Large intestine (tissue), 3 donors: Measurements from ENCODE around the gene XRCC5. TPM values are rescaled to one million over a fixed set of nuclear protein-coding genes. Genes with fewer than 3 reads are reported as not detected.
"Not testable (repeated sequence)": the region's sequence is repeated elsewhere in the genome, so short reads cannot be mapped to it uniquely, and the experiment has no call there.

ENCODE experiments used
- DNase-seq, 2 donors: peaks; one replicate each; pipeline versions ENCODE4 v3.0.0 to v3.0.0-alpha.2; 2013
- H3K27ac ChIP-seq: one replicate; pipeline ENCODE4 v1.5.1; 2013; ENCODE audit warnings: low read length
- H3K27me3 ChIP-seq: 2 replicates; pipeline ENCODE4 v1.6.1; 2013; ENCODE audit warnings: low read length; ENCODE audit not compliant: control insufficient read depth, insufficient read depth
- H3K36me3 ChIP-seq: 2 replicates; pipeline ENCODE4 v1.6.1; 2013; ENCODE audit warnings: low read length; ENCODE audit not compliant: control insufficient read depth, insufficient read depth
- H3K4me1 ChIP-seq: one replicate; pipeline ENCODE4 v1.6.1; 2013; ENCODE audit warnings: low read length; ENCODE audit not compliant: control insufficient read depth, insufficient read depth
- H3K4me3 ChIP-seq: one replicate; pipeline ENCODE4 v1.5.1; 2013; ENCODE audit warnings: low read length
- H3K9me3 ChIP-seq: one replicate; pipeline ENCODE4 v1.6.1; 2013; ENCODE audit warnings: mild to moderate bottlenecking, low read depth, low read length, moderate library complexity; ENCODE audit not compliant: control insufficient read depth
- WGBS: methylation state at CpG from one replicate; pipeline ENCODE4 v1.1.5; 2013; ENCODE audit warnings: low lambda C conversion rate; ENCODE audit not compliant: insufficient coverage; 5-methylcytosine and 5-hydroxymethylcytosine counted together
- polyA plus RNA-seq: library from polyadenylated mRNA; unstranded; fragments of 120-200 nt; gene quantifications from one replicate; pipeline ENCODE4 v1.2.1, GENCODE V29; 2013

Gene XRCC5
- polyA plus RNA-seq, 1 donor: 192 TPM

DNA sequence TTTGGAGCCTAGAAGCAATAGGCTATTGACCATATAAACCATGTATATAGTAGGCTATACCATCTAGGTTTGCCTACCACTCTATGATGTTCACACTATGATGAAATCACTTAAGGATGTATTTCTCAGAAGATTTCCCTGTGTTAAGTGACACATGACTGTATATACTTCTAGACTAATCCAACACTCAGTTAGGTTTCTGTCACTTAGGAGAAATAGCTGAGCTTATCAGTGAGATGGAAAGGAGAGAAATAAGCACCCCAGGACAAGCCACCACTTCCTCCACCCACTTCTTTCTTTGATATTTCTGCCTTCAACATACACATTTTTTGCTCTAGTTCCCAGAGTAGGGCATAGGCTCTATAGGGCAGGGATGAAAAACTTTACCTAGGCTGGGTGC lies 35.4 kb upstream of the XRCC5 start:
- peaks cover 63% of the 10 kb centered on the region for H3K4me1 ChIP-seq
- H3K27ac ChIP-seq: peak overlapping the region; percentile 83
- H3K27me3 ChIP-seq: no peaks in the 10 kb centered on the region
- no peaks in the 10 kb centered on the region for H3K9me3 ChIP-seq
- peaks cover 9% of the 10 kb centered on the region for H3K36me3 ChIP-seq
- no peak overlapping the region for H3K4me3 ChIP-seq
- peak in 1 of 2 donors; percentile 38 for DNase-seq

DNA sequence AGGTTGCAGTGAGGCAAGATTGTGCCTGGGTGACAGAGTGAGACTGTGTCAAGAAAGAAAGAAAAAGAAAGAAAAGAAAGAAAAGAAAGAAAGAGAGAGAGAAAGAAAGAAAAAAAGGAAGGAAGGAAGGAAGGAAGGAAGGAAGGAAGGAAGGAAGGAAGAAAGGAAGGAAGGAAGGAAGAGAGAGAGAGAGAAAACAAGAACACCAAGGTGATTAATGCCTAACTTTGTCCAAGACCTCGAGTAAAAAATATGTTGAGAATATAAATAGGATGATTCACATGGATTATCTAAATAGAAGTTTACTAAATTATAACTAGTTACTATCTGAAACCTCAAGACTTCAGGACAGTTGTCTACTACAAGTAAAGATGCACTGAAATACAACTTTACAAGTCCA lies 34.8 kb upstream of the XRCC5 start:
- Histone ChIP-seq H3K4me3 (no peak overlapping the region), H3K9me3 (no peaks in the 10 kb centered on the region), H3K4me1 (peaks cover 63% of the 10 kb centered on the region), H3K36me3 (peaks cover 7% of the 10 kb centered on the region), H3K27me3 (no peaks in the 10 kb centered on the region), H3K27ac (peak overlapping the region; percentile 83)
- WGBS: 60% methylated on average over 1 of the region's 1 CpG
- DNase-seq: no peak

DNA sequence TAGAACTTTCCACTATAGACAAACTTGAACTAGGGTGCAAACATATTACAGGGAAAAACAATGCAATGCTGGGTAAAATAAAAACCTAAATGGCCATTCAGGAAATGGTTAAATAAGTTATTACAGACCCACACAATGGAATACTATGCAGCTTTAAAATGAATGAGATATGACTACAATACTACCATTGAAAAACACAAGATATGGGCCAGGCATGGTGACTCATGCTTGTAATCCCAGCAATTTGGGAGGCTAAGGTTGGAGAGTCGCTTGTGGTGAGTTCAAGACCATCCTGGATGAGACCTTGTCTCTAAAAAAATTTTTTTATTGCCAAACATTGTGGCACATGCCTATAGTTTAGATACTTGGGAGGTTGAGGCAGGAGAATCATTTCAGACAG lies 34.4 kb upstream of the XRCC5 start:
- peaks cover 7% of the 10 kb centered on the region for H3K36me3 ChIP-seq
- H3K4me1 ChIP-seq: peaks cover 63% of the 10 kb centered on the region
- no peak overlapping the region for H3K4me3 ChIP-seq
- no peaks in the 10 kb centered on the region for H3K27me3 ChIP-seq
- no peaks in the 10 kb centered on the region for H3K9me3 ChIP-seq
- no peak for DNase-seq
- peak overlapping the region; percentile 83 for H3K27ac ChIP-seq
- no CpG with 5 or more reads among the region's 1 CpG for WGBS

DNA sequence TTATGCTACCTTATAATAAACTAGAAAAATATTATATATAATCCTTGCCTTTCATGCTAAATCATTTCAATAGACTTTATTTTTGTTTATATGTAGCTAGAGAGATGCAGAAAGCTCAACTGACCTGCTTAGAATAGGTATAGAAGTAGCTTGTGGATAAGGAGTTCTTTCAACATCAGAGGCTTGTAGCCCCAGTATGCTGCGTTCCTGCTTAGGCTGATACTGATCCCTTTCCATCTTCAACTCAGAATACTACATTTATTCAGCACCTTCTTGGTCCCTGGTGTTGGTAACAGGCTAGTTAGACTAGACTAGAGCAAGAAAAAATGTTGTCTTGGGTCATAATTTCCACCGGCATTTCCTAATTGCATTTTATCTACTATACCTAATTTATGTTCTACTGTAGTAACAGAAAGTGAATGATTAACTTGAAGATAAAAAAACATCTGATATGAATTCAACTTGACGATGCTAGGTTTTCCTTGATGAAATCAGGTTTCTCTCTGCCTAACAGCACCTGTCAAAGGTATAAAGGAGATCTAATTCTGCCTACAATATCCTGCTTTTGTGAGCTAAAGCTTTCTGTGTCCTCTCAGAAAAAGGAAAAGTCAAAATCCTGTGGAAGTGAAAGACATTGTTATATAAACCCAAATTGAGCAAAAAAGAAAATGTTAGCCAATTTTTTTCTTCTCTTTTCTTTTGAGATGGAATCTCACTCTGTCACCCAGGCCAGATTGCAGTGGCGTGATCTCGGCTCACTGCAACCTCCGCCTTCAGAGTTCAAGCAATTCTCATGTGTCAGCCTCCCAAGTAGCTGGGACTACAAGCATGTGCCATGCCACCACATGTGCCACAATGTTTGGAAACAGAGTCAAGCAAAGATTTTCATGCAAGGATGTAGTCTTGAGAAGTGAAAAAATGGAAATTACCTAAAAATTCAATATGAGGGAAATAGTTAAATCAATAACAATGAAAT lies 33.4 kb upstream of the XRCC5 start:
- no peaks in the 10 kb centered on the region for H3K27me3 ChIP-seq
- WGBS: 29% methylated on average over 1 of the region's 6 CpGs
- H3K4me3 ChIP-seq: no peak overlapping the region
- peaks cover 7% of the 10 kb centered on the region for H3K36me3 ChIP-seq
- H3K27ac ChIP-seq: peak overlapping the region; percentile 83
- peak in 1 of 2 donors; percentile 73 for DNase-seq
- H3K4me1 ChIP-seq: peaks cover 58% of the 10 kb centered on the region
- no peaks in the 10 kb centered on the region for H3K9me3 ChIP-seq

DNA sequence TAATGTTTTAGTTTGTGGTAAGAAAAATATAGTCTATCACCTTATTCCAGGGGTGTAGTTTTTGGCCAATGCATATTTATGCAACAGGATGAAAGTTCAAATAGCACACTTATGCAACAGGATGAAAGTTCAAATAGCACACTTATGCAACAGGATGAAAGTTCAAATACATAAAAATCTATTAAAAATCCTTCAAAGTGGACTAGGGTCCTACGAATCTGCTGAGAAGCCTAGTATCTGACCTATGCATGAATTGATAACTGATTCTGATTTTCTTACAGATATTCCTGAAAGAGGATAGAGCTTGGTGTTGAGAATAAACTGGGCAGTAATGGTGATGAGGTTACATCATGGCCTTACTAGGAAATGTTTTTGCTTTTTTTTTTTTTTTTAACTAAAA lies 30.4 kb upstream of the XRCC5 start:
- H3K4me1 ChIP-seq: peaks cover 37% of the 10 kb centered on the region
- H3K36me3 ChIP-seq: peaks cover 4% of the 10 kb centered on the region
- H3K9me3 ChIP-seq: no peaks in the 10 kb centered on the region
- WGBS: no CpG with 5 or more reads among the region's 1 CpG
- no peaks in the 10 kb centered on the region for H3K27me3 ChIP-seq
- H3K27ac ChIP-seq: peak overlapping the region; percentile 58
- no peak overlapping the region for H3K4me3 ChIP-seq
- DNase-seq: peak in 1 of 2 donors; percentile 70

DNA sequence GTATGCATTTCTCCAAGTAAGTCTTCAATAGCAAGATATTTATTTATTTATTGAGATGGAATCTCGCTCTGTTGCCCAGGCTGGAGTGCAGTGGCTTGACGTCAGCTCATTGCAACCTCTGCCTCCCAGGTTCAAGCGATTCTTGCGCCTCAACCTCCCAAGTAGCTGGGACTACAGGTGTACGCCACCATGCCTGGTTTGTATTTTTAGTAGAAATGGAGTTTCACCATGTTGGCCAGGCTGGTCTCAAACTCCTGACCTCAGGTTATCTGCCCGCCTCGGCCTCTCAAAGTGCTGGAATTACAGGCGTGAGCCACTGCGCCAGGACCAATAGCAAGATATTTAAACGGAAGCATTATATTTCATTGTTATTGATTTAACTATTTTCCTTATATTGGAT lies 29.1 kb upstream of the XRCC5 start:
- WGBS: 100% methylated on average over 1 of the region's 10 CpGs
- H3K36me3 ChIP-seq: not testable (repeated sequence)
- H3K4me3 ChIP-seq: peak overlapping the region; percentile 84

DNA sequence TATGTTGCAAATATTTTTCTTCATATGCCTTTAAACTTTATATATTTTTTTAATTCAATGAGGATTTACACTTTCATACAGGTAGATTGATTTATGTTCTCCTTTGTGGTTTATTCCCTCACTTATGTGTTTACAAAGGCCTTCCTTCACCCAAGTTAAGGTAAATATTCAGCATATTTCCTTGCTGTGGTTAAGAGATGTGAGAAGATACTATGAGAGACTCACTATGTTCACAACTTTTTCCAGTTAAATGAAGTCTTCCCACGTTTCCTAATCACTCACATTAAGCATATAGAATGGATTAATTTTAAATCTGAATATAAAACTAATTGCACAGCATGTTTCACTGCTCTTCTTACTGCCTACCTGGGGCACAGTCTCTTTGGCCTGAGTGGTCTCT lies 28.1 kb upstream of the XRCC5 start:
- H3K4me3 ChIP-seq: peak overlapping the region; percentile 84
- H3K27ac ChIP-seq: peak overlapping the region; percentile 74
- H3K27me3 ChIP-seq: no peaks in the 10 kb centered on the region
- no peaks in the 10 kb centered on the region for H3K36me3 ChIP-seq
- DNase-seq: no peak
- H3K4me1 ChIP-seq: peaks cover 19% of the 10 kb centered on the region
- no peaks in the 10 kb centered on the region for H3K9me3 ChIP-seq
- WGBS: 22% methylated on average over 1 of the region's 1 CpG

More for the DNA sequence above, 29.1 kb upstream of the XRCC5 start:
- peaks cover 25% of the 10 kb centered on the region for H3K4me1 ChIP-seq
- H3K9me3 ChIP-seq, DNase-seq, H3K27me3 ChIP-seq, H3K27ac ChIP-seq: not testable (repeated sequence)

DNA sequence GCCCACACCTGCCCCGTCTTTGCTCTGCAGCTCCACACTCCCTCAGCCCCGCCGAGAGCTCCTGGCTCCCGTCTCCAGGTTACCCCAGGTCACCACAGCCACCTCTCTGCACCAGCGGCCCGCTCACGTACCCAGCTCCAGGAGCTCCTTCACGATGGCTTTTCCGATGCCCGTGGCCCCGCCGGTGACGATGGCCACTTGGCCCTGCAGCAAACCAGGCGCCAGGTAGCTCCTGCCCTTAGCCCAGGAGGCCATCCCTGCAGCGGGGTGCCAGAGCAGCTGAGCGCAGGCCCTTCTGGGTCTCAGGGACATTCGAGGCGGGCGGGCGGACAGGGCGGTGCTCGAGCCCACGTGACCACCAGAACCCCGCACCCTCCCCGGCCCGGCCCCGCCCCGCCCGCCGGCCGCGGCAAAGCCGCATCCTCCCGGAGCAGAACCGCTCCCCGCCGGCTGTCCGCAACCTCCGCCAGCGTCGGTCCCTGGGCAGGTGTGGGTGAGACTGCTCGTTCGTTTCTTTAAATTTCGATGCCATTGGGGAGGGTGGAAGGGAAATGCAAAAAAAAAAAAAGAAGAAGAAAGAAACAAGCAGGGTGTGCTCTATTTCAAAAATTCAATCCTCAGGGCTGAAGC lies 27.5 kb upstream of the XRCC5 start, which contains the start of the genes PECR and TMEM169:
PECR (minus strand) TSS at position 323 of the 630 bp plus-strand sequence; CDS start at position 255, 68 bp downstream.
TMEM169 (plus strand) TSS at position 433 of the 630 bp plus-strand sequence. CDS start 14,045 bp downstream, outside the sequence.
- WGBS: no CpG with 5 or more reads among the region's 44 CpGs
- H3K27ac ChIP-seq: peak within 1 kb of the TSS; percentile 74
- no peaks in the 10 kb centered on the region for H3K27me3 ChIP-seq
- H3K4me1 ChIP-seq: peaks cover 15% of the 10 kb centered on the region
- peak within 1 kb of the TSS; percentile 84 for H3K4me3 ChIP-seq
- peak; percentile 66 to 86 for DNase-seq
- H3K9me3 ChIP-seq: no peaks in the 10 kb centered on the region
- H3K36me3 ChIP-seq: no peaks in the 10 kb centered on the region

DNA sequence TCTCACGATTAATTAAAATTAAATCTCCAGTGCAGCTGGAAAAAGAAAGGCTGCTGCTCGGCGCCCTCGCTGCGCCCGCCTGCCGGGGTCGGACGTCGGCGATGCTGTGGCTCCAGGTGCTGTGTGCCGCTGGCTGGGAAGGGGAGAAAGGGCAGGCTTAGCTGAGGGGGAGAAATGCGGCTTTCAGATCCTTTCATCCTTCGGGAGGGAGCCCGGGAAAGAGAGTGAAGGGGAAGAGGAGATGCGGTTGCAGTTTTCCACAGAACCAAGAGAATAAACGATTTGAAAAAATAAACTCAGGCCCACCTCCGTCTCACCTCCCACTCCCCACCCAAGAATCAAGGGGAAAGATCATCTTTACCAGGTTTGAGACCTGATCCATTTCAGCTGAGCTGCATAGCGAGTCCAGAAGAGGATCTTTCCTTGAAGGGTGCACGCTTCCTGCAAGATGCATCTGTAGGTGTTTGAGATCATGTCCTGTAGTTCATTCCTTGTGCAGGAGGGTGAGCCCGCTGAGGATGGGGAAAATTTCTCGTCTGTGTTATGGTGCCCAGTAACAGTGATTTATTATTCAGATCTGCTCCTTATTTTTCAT lies 26.9 kb upstream of the XRCC5 start:
- peak in 1 of 2 donors; percentile 29 for DNase-seq
- Histone ChIP-seq H3K27me3 (no peaks in the 10 kb centered on the region), H3K4me3 (peak overlapping the region; percentile 84), H3K36me3 (no peaks in the 10 kb centered on the region), H3K4me1 (peaks cover 15% of the 10 kb centered on the region), H3K9me3 (no peaks in the 10 kb centered on the region), H3K27ac (peak overlapping the region; percentile 74)
- 20% methylated on average over 3 of the region's 22 CpGs for WGBS

DNA sequence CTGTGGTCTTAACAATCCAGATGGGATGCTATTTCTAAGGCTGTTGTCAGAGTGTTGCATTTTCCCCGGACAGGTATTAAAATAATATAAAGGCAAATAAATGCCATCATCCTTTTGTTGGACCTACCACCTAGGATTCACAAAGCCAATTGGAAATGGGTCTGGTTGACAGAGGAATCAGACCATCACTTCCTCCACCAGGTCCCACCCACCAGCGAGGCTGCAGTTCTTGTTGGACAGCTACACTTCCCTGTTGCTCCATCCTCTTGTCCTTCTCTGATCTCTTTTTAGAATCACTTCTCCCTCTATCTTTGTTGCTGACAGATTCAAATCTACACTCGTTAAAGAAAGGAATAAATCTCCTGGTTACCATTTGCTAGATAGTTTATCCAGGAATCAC lies 26.3 kb upstream of the XRCC5 start:
- Histone ChIP-seq H3K9me3 (no peaks in the 10 kb centered on the region), H3K36me3 (no peaks in the 10 kb centered on the region), H3K27me3 (no peaks in the 10 kb centered on the region), H3K4me1 (peaks cover 15% of the 10 kb centered on the region), H3K27ac (no peak overlapping the region), H3K4me3 (no peak overlapping the region)
- DNase-seq: no peak
- 75% methylated on average over 2 of the region's 3 CpGs for WGBS
